GM12878 (cell line): ENCODE results near the gene ZFP42.

Experiments
- ASH2L ChIP-seq: fragments of 300-600, 200-600 bp; sonication (generic); IDR thresholded peaks from 2 replicates; pipeline ENCODE4 v1.6.1; 2017; ENCODE audit warnings: low read depth, mild to moderate bottlenecking, borderline replicate concordance
- CEBPB ChIP-seq, 2 experiments: fragments of 150-350 bp in 1 of 2; IDR thresholded peaks; 2 replicates each; pipeline ENCODE4 v1.6.1; 2012 to 2014; ENCODE audit warnings: low read depth in 2 of 2, low read length in 2 of 2, borderline replicate concordance in 1 of 2, inconsistent platforms in 1 of 2
- EZH2 ChIP-seq: IDR thresholded peaks from 2 replicates; pipeline ENCODE4 v1.6.1; 2012; ENCODE audit warnings: low read depth, mild to moderate bottlenecking, control low read depth, inconsistent platforms, low read length, borderline replicate concordance; ENCODE audit not compliant: control insufficient read depth
- JUNB ChIP-seq: IDR thresholded peaks from 2 replicates; pipeline ENCODE4 v1.6.1; 2016; ENCODE audit warnings: antibody characterized with exemption, mild to moderate bottlenecking
- LARP7 ChIP-seq: fragments of 450-650 bp; IDR thresholded peaks from 2 replicates; pipeline ENCODE4 v1.6.1; 2017; ENCODE audit warnings: mild to moderate bottlenecking
- NFIC ChIP-seq: IDR thresholded peaks from 2 replicates; pipeline ENCODE4 v1.6.1; 2012; ENCODE audit warnings: low read depth, mild to moderate bottlenecking, inconsistent platforms, low read length, moderate library complexity
- POLR2A ChIP-seq: IDR thresholded peaks from 2 replicates; pipeline ENCODE4 v1.6.1; 2011; ENCODE audit warnings: low read depth, mild to moderate bottlenecking, low read length
- POLR2AphosphoS2 ChIP-seq: IDR thresholded peaks from 2 replicates; pipeline ENCODE4 v1.6.1; 2011; ENCODE audit warnings: low read depth, mild to moderate bottlenecking, low read length, improper control_type of control experiment, moderate library complexity
- TAF1 ChIP-seq: IDR thresholded peaks from 2 replicates; pipeline ENCODE4 v1.6.1; 2011; ENCODE audit warnings: mild to moderate bottlenecking, low read depth, low read length, borderline replicate concordance
- ZSCAN29 ChIP-seq: fragments of 450-650 bp; IDR thresholded peaks from 2 replicates; pipeline ENCODE4 v1.6.1; 2017; ENCODE audit warnings: mild to moderate bottlenecking, moderate library complexity
- TF ChIP-seq, protein P1 (sequence below): fragments of 450-650 bp; IDR thresholded peaks from 2 replicates; pipeline ENCODE4 v1.6.1; 2017; ENCODE audit warnings: mild to moderate bottlenecking, moderate library complexity
- TF ChIP-seq, protein P2 (sequence below): IDR thresholded peaks from 2 replicates; pipeline ENCODE4 v1.6.1; 2012; ENCODE audit warnings: mild to moderate bottlenecking, low read depth, low read length
- TF ChIP-seq, protein P3 (sequence below), 3 experiments: IDR thresholded peaks in 2 of 3; conservative IDR thresholded peaks in 1 of 3; 2 replicates each; pipeline ENCODE4 v1.5.1; 2011; ENCODE audit warnings: low read depth in 3 of 3, low read length in 3 of 3, mild to moderate bottlenecking in 3 of 3, control low read depth in 2 of 3, moderate library complexity in 2 of 3, inconsistent platforms in 1 of 3, mixed read lengths in 1 of 3; ENCODE audit not compliant: control insufficient read depth in 2 of 3, insufficient read depth in 1 of 3; ENCODE audit errors: extremely low read depth in 1 of 3
- TF ChIP-seq, protein P4 (sequence below): fragments of 450-650 bp; IDR thresholded peaks from 2 replicates; pipeline ENCODE4 v1.6.1; 2017; ENCODE audit warnings: antibody characterized with exemption, mild to moderate bottlenecking, moderate library complexity

DNA sequence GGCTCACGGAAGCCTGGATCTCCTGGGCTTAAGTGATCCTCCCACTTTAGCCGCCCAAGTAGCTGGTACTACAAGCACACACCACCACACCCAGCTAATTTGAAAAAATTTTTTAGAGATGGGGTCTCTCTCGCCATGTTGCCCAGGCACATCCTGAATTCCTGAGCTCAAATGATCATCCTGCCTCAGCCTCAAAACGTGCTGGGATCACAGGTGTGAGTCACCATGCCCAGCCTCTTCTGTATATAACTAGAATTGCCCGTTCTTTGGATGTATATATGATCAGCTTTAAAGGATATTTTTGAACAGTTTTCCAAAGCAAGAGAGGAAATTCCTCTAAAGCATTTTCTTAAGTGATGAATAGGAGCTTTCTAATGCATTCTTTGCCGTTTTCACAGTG is 22.7 kb downstream of the ZFP42 start:
- TF ChIP-seq LARP7 (no peak), EZH2 (no peak), TAF1 (no peak), ASH2L (no peak), JUNB (no peak), CEBPB (IDR thresholded peaks at IDR 0.05; ENCODE audit: borderline replicate concordance in 1 of 2, low read depth in 2 of 2, low read length in 2 of 2) (no peak), POLR2A (no peak), NFIC (no peak), ZSCAN29 (no peak), POLR2AphosphoS2 (no peak)
- TF ChIP-seq, protein P1, sequence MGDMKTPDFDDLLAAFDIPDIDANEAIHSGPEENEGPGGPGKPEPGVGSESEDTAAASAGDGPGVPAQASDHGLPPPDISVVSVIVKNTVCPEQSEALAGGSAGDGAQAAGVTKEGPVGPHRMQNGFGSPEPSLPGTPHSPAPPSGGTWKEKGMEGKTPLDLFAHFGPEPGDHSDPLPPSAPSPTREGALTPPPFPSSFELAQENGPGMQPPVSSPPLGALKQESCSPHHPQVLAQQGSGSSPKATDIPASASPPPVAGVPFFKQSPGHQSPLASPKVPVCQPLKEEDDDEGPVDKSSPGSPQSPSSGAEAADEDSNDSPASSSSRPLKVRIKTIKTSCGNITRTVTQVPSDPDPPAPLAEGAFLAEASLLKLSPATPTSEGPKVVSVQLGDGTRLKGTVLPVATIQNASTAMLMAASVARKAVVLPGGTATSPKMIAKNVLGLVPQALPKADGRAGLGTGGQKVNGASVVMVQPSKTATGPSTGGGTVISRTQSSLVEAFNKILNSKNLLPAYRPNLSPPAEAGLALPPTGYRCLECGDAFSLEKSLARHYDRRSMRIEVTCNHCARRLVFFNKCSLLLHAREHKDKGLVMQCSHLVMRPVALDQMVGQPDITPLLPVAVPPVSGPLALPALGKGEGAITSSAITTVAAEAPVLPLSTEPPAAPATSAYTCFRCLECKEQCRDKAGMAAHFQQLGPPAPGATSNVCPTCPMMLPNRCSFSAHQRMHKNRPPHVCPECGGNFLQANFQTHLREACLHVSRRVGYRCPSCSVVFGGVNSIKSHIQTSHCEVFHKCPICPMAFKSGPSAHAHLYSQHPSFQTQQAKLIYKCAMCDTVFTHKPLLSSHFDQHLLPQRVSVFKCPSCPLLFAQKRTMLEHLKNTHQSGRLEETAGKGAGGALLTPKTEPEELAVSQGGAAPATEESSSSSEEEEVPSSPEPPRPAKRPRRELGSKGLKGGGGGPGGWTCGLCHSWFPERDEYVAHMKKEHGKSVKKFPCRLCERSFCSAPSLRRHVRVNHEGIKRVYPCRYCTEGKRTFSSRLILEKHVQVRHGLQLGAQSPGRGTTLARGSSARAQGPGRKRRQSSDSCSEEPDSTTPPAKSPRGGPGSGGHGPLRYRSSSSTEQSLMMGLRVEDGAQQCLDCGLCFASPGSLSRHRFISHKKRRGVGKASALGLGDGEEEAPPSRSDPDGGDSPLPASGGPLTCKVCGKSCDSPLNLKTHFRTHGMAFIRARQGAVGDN = no peak
- TF ChIP-seq, protein P2, sequence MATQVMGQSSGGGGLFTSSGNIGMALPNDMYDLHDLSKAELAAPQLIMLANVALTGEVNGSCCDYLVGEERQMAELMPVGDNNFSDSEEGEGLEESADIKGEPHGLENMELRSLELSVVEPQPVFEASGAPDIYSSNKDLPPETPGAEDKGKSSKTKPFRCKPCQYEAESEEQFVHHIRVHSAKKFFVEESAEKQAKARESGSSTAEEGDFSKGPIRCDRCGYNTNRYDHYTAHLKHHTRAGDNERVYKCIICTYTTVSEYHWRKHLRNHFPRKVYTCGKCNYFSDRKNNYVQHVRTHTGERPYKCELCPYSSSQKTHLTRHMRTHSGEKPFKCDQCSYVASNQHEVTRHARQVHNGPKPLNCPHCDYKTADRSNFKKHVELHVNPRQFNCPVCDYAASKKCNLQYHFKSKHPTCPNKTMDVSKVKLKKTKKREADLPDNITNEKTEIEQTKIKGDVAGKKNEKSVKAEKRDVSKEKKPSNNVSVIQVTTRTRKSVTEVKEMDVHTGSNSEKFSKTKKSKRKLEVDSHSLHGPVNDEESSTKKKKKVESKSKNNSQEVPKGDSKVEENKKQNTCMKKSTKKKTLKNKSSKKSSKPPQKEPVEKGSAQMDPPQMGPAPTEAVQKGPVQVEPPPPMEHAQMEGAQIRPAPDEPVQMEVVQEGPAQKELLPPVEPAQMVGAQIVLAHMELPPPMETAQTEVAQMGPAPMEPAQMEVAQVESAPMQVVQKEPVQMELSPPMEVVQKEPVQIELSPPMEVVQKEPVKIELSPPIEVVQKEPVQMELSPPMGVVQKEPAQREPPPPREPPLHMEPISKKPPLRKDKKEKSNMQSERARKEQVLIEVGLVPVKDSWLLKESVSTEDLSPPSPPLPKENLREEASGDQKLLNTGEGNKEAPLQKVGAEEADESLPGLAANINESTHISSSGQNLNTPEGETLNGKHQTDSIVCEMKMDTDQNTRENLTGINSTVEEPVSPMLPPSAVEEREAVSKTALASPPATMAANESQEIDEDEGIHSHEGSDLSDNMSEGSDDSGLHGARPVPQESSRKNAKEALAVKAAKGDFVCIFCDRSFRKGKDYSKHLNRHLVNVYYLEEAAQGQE = no peak
- TF ChIP-seq, protein P3, sequence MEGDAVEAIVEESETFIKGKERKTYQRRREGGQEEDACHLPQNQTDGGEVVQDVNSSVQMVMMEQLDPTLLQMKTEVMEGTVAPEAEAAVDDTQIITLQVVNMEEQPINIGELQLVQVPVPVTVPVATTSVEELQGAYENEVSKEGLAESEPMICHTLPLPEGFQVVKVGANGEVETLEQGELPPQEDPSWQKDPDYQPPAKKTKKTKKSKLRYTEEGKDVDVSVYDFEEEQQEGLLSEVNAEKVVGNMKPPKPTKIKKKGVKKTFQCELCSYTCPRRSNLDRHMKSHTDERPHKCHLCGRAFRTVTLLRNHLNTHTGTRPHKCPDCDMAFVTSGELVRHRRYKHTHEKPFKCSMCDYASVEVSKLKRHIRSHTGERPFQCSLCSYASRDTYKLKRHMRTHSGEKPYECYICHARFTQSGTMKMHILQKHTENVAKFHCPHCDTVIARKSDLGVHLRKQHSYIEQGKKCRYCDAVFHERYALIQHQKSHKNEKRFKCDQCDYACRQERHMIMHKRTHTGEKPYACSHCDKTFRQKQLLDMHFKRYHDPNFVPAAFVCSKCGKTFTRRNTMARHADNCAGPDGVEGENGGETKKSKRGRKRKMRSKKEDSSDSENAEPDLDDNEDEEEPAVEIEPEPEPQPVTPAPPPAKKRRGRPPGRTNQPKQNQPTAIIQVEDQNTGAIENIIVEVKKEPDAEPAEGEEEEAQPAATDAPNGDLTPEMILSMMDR (IDR thresholded peaks at IDR 0.05 in 2 of 3, conservative IDR thresholded peaks at IDR 0.05 in 1 of 3; ENCODE audit: control insufficient read depth in 2 of 3, extremely low read depth in 1 of 3, insufficient read depth in 1 of 3, low read depth in 3 of 3, low read length in 3 of 3) = no peak
- TF ChIP-seq, protein P4, sequence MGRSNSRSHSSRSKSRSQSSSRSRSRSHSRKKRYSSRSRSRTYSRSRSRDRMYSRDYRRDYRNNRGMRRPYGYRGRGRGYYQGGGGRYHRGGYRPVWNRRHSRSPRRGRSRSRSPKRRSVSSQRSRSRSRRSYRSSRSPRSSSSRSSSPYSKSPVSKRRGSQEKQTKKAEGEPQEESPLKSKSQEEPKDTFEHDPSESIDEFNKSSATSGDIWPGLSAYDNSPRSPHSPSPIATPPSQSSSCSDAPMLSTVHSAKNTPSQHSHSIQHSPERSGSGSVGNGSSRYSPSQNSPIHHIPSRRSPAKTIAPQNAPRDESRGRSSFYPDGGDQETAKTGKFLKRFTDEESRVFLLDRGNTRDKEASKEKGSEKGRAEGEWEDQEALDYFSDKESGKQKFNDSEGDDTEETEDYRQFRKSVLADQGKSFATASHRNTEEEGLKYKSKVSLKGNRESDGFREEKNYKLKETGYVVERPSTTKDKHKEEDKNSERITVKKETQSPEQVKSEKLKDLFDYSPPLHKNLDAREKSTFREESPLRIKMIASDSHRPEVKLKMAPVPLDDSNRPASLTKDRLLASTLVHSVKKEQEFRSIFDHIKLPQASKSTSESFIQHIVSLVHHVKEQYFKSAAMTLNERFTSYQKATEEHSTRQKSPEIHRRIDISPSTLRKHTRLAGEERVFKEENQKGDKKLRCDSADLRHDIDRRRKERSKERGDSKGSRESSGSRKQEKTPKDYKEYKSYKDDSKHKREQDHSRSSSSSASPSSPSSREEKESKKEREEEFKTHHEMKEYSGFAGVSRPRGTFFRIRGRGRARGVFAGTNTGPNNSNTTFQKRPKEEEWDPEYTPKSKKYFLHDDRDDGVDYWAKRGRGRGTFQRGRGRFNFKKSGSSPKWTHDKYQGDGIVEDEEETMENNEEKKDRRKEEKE = no peak
